ENCODE results near the gene HMGA1. TPM values are rescaled to one million over a fixed set of nuclear protein-coding genes. Genes with fewer than 3 reads are reported as not detected.

The HMGA1 gene
- total and polyA plus RNA-seq, 12 donors = 14.2 to 54.9 (median 40.9) TPM

DNA sequence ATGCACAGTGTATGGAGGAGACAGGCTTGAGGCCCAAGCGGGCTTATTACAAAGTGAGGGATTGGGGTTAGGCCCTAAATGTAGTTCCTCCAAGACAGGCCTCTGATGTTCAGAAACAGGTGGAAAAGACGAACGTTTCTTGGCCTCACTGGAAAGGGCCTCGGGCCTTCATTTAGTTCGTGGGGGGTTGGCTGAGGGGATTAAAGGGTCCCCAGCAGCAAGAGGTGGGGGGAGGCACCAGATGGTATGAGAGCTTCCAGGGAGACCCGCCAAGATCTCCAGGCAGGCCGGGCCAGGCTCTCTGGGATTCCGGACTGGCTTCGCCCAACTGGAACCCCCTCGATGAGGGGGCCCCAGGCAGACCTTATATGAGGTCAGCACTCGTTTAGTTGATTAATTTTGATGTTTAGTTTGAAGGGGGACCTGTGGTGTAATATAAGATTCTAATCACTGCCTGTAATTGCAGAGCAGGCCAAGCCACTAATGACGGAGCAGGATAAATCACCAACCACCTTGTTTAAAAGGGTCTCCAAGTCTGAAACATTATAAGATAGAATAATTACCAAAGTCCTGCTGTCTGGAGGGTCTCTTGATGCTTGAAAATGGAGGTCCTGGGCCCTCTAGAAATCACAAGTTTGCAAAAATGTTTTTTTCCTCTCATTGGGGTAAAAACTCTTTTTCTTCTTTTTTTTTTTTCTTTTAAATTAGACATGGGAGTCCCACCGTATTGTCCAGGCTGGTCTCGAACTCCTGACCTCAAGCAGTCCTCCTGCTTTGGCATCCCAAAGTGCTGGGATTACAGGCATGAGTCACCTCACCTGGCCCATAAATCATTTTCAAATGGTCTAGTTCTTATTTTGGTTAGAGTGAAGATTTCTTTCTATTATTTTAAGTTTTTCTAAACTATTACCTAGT lies 2.2 kb downstream of the HMGA1 start:
- ATAC-seq (no peak), DNase-seq (no peak)
- intact Hi-C loops (cut with DNase I) = loop anchor here in 2 of 10 donors (5.0 kb wide), 1 partner anchor 42 kb away; no protein-coding TSS in a partner anchor
- H3K27me3 ChIP-seq = no peaks in the 10 kb centered on the region
- no peaks in the 10 kb centered on the region for H3K9me3 ChIP-seq
- H3K4me3 ChIP-seq = peak overlapping the region in 7 of 10 donors; percentile 54 to 79 (median 70)
- H3K4me1 ChIP-seq = peaks cover 6 to 43% (median 20%) of the 10 kb centered on the region in 9 donors
- 86 to 89% methylated on average over 14 of the region's 14 CpGs for WGBS, 2 donors
- H3K27ac ChIP-seq = peak overlapping the region in 1 of 10 donors; percentile 88
- no peak for TF ChIP-seq CTCF (IDR thresholded peaks at IDR 0.05)
- peaks cover 0 to 21% (median 0%) of the 10 kb centered on the region in 9 donors for H3K36me3 ChIP-seq

GRCh38 chr6:34239500-34239825 lies 2.8 kb downstream of the HMGA1 start:
- DNase-seq = no peak
- intact Hi-C loops (cut with DNase I) = loop anchor here in 2 of 10 donors (5.0 kb wide), 1 partner anchor 42 kb away; no protein-coding TSS in a partner anchor
- peaks cover 10 to 49% (median 26%) of the 10 kb centered on the region in 9 donors for H3K4me1 ChIP-seq
- H3K36me3 ChIP-seq = peaks cover 0 to 21% (median 0%) of the 10 kb centered on the region in 9 donors
- ATAC-seq = no peak
- no peaks in the 10 kb centered on the region for H3K27me3 ChIP-seq
- 89 to 92% methylated on average over 3 of the region's 3 CpGs for WGBS, 2 donors
- H3K9me3 ChIP-seq = no peaks in the 10 kb centered on the region
- H3K27ac ChIP-seq = no peak overlapping the region
- H3K4me3 ChIP-seq = no peak overlapping the region
- no peak for TF ChIP-seq CTCF (IDR thresholded peaks at IDR 0.05)

DNA sequence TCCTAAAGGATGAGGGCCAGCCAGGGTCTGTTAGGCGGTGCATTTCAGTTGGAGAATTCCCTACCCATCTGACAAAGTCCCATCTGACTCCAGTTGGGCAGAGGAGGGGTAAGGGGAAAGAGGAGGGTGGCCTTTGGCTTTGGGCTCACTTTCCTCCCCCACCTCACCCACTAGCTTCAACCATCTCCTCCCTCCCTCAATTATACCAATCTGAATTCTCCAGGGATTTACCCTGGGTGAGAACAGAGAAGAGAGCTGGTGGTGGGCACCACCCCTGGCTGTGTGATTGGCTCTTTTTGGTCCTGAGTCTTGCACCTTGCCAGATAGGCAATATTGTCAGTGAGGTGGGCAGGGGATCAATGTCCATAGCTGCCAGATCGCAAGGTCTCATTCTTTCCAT lies 3.2 kb downstream of the HMGA1 start:
- WGBS, 2 donors = 87 to 96% methylated on average over 2 of the region's 2 CpGs
- no peak for TF ChIP-seq CTCF (IDR thresholded peaks at IDR 0.05)
- Histone ChIP-seq H3K27me3 (no peaks in the 10 kb centered on the region), H3K9me3 (no peaks in the 10 kb centered on the region), H3K27ac (no peak overlapping the region), H3K4me3 (no peak overlapping the region), H3K4me1 (peaks cover 12 to 53% (median 30%) of the 10 kb centered on the region in 9 donors), H3K36me3 (peaks cover 0 to 21% (median 0%) of the 10 kb centered on the region in 9 donors)
- intact Hi-C loops (cut with DNase I) = loop anchor here in 2 of 10 donors (5.0 kb wide), 2 partner anchors 43 to 1832 kb away; no protein-coding TSS in a partner anchor
- DNase-seq (no peak), ATAC-seq (no peak)

- no peaks in the 10 kb centered on the region for H3K27me3 ChIP-seq
- H3K9me3 ChIP-seq = no peaks in the 10 kb centered on the region
- DNase-seq (no peak), ATAC-seq (no peak)
- H3K27ac ChIP-seq = no peak overlapping the region
- intact Hi-C loops (cut with DNase I) = loop anchor here in 1 of 10 donors (5.0 kb wide), 1 partner anchor 1832 kb away; no protein-coding TSS in a partner anchor
- WGBS, 2 donors = 87 to 88% methylated on average over 22 of the region's 22 CpGs
- peaks cover 12 to 53% (median 30%) of the 10 kb centered on the region in 9 donors for H3K4me1 ChIP-seq
- TF ChIP-seq CTCF (IDR thresholded peaks at IDR 0.05) = no peak
- no peak overlapping the region for H3K4me3 ChIP-seq
- peaks cover 0 to 21% (median 0%) of the 10 kb centered on the region in 9 donors for H3K36me3 ChIP-seq
Observed at GRCh38 chr6:34240329-34241248, 3.9 kb downstream of the HMGA1 start.

All from heart right ventricle (tissue), 16 donors.